Endothelial cell (in vitro differentiated cells): ENCODE results near the gene CYSTM1. TPM values are rescaled to one million over a fixed set of nuclear protein-coding genes. Genes with fewer than 3 reads are reported as not detected.

Experiments
- DNase-seq: peaks from one replicate; pipeline ENCODE4 v3.0.0; 2021; ENCODE audit warnings: low spot score
- H3K27ac Mint-ChIP-seq: one replicate; pipeline ENCODE4 v1.8.0; 2021; ENCODE audit warnings: mixed read lengths, inconsistent platforms; ENCODE audit not compliant: unreplicated experiment
- H3K27me3 Mint-ChIP-seq: one replicate; pipeline ENCODE4 v1.8.0; 2021; ENCODE audit warnings: mild to moderate bottlenecking, moderate library complexity, mixed read lengths, inconsistent platforms; ENCODE audit not compliant: unreplicated experiment
- H3K36me3 Mint-ChIP-seq: one replicate; pipeline ENCODE4 v1.8.0; 2021; ENCODE audit warnings: mild to moderate bottlenecking, low read depth, mixed read lengths, inconsistent platforms; ENCODE audit not compliant: unreplicated experiment
- H3K4me1 Mint-ChIP-seq: one replicate; pipeline ENCODE4 v1.8.0; 2021; ENCODE audit warnings: mild to moderate bottlenecking, mixed read lengths, inconsistent platforms; ENCODE audit not compliant: unreplicated experiment
- H3K4me3 Mint-ChIP-seq: one replicate; pipeline ENCODE4 v1.8.0; 2021; ENCODE audit warnings: mild to moderate bottlenecking, mixed read lengths, inconsistent platforms; ENCODE audit not compliant: unreplicated experiment
- H3K9me3 Mint-ChIP-seq: one replicate; pipeline ENCODE4 v1.8.0; 2021; ENCODE audit warnings: mixed read lengths, inconsistent platforms; ENCODE audit not compliant: unreplicated experiment
- CTCF ChIP-seq: fragments of 200-600 bp; sonication (generic); IDR thresholded peaks from one replicate; pipeline ENCODE4 v1.5.0; 2021; ENCODE audit warnings: antibody characterized with exemption; ENCODE audit not compliant: unreplicated experiment
- total RNA-seq: library from RNA; stranded (reverse); fragmentation: NEBNext Ultra II Directional; extraction: Animal tissue kit (Norgen Biotek cat#: 25700); gene quantifications from one replicate; pipeline ENCODE4 v1.2.1, GENCODE V29; 2021; ENCODE audit not compliant: unreplicated experiment

CYSTM1 gene
- total RNA-seq, 1 donor from 2014 or later = 21.7 TPM

GRCh38 chr5:140147460-140147859, 27.5 kb upstream of the CYSTM1 start:
- no peaks in the 10 kb centered on the region for H3K9me3 Mint-ChIP-seq
- H3K36me3 Mint-ChIP-seq = no peaks in the 10 kb centered on the region
- no peak for TF ChIP-seq CTCF
- no peak overlapping the region for H3K4me3 Mint-ChIP-seq
- peaks cover 11% of the 10 kb centered on the region for H3K4me1 Mint-ChIP-seq
- H3K27ac Mint-ChIP-seq = no peak overlapping the region
- peaks cover 13% of the 10 kb centered on the region for H3K27me3 Mint-ChIP-seq
- no peak for DNase-seq

GRCh38 chr5:140148508-140148907, 26.5 kb upstream of the CYSTM1 start:
- Mint-ChIP-seq H3K4me1 (peaks cover 15% of the 10 kb centered on the region), H3K9me3 (no peaks in the 10 kb centered on the region), H3K27me3 (peaks cover 11% of the 10 kb centered on the region), H3K36me3 (no peaks in the 10 kb centered on the region), H3K27ac (no peak overlapping the region), H3K4me3 (no peak overlapping the region)
- peak; percentile 42 for DNase-seq
- no peak for TF ChIP-seq CTCF

- DNase-seq = no peak
- H3K36me3 Mint-ChIP-seq = no peaks in the 10 kb centered on the region
- no peak overlapping the region for H3K27ac Mint-ChIP-seq
- H3K9me3 Mint-ChIP-seq = no peaks in the 10 kb centered on the region
- H3K4me3 Mint-ChIP-seq = no peak overlapping the region
- H3K4me1 Mint-ChIP-seq = peaks cover 22% of the 10 kb centered on the region
- no peak for TF ChIP-seq CTCF
- H3K27me3 Mint-ChIP-seq = peaks cover 9% of the 10 kb centered on the region
Measured at GRCh38 chr5:140150201-140150600, 24.8 kb upstream of the CYSTM1 start.

GRCh38 chr5:140151144-140152021, 23.6 kb upstream of the CYSTM1 start:
- H3K27me3 Mint-ChIP-seq = peaks cover 11% of the 10 kb centered on the region
- DNase-seq = no peak
- H3K4me1 Mint-ChIP-seq = peaks cover 26% of the 10 kb centered on the region
- no peaks in the 10 kb centered on the region for H3K36me3 Mint-ChIP-seq
- H3K9me3 Mint-ChIP-seq = no peaks in the 10 kb centered on the region
- no peak overlapping the region for H3K27ac Mint-ChIP-seq
- TF ChIP-seq CTCF = no peak
- H3K4me3 Mint-ChIP-seq = no peak overlapping the region
